GM12878 (cell line): ENCODE measurements around the gene PPL. TPM values are rescaled to one million over a fixed set of nuclear protein-coding genes. Genes with fewer than 3 reads are reported as not detected.

Experiments used
- ATAC-seq: fragments of 200-7000 bp; cut with Tn5 transposase; 3 replicates; pipeline ENCODE4 v1.9.1; 2020; ENCODE audit warnings: mild to moderate bottlenecking, moderate library complexity
- BruUV-seq: library from RNA; stranded (reverse); fragments of 400-500 nt; replicated peaks from 2 replicates; lab custom pipeline; 2021; lab: Mats Ljungman, UMichigan
- CTCF ChIA-PET: fragments of 300-600 bp; sonication (Branson Sonifier 250); formaldehyde crosslinking; extraction: SDS; loops from one replicate; lab custom pipeline; 2021; ENCODE audit warnings: inconsistent platforms; lab: Yijun Ruan, JAX
- POLR2A ChIA-PET: fragments of 350-600 bp; formaldehyde crosslinking; extraction: SDS; loops from one replicate; lab custom pipeline; 2021; ENCODE audit warnings: inconsistent platforms; lab: Charles Lee
- RAD21 ChIA-PET: fragments of 300-600 bp; sonication (Branson Sonifier 250); formaldehyde crosslinking; loops from one replicate; lab custom pipeline; 2023; ENCODE audit warnings: antibody characterized with exemption; ENCODE audit not compliant: unreplicated experiment; lab: Charles Lee
- SMC1A ChIA-PET: fragments of 300-600 bp; sonication (Branson Sonifier 250); formaldehyde crosslinking; loops from one replicate; lab custom pipeline; 2023; ENCODE audit not compliant: unreplicated experiment, uncharacterized antibody; lab: Charles Lee
- DNase-seq: peaks from one replicate; pipeline ENCODE4 v3.0.0-alpha.2; 2011; ENCODE audit warnings: low read depth, low spot score
- FAIRE-seq: peaks from 3 replicates; lab custom pipeline; 2011; peaks lifted over from hg19 to GRCh38; lab: Jason Lieb, UNC
- H2AFZ ChIP-seq: 2 replicates; pipeline ENCODE4 v1.6.0; 2011; ENCODE audit warnings: low read depth, low read length, control low read depth; ENCODE audit not compliant: control insufficient read depth
- H3K27ac ChIP-seq: 2 replicates; pipeline ENCODE4 v1.5.1; 2011; ENCODE audit warnings: control low read depth; ENCODE audit not compliant: control insufficient read depth, insufficient read depth
- H3K27me3 ChIP-seq, 2 experiments: replicated peaks in 1 of 2; 2 replicates each; pipeline versions ENCODE4 v1.6.0 to v1.6.1; 2011; ENCODE audit warnings: low read length in 1 of 2; ENCODE audit not compliant: control insufficient read depth in 2 of 2, insufficient read depth in 2 of 2
- H3K36me3 ChIP-seq, 2 experiments: 2 replicates each; pipeline ENCODE4 v1.5.1; 2011; ENCODE audit warnings: low read length in 1 of 2; ENCODE audit not compliant: control insufficient read depth in 2 of 2, insufficient read depth in 2 of 2
- H3K4me1 ChIP-seq: 2 replicates; pipeline ENCODE4 v1.6.1; 2011; ENCODE audit warnings: mild to moderate bottlenecking, low read length, moderate library complexity, mixed read lengths; ENCODE audit not compliant: control insufficient read depth, insufficient read depth
- H3K4me2 ChIP-seq: 2 replicates; pipeline ENCODE4 v1.6.0; 2011; ENCODE audit warnings: control low read depth; ENCODE audit not compliant: control insufficient read depth, insufficient read depth
- H3K4me3 ChIP-seq: fragments of 200-600 bp; sonication (generic); 2 replicates; pipeline ENCODE4 v1.5.1; 2016
- H3K79me2 ChIP-seq: 2 replicates; pipeline ENCODE4 v1.6.0; 2011; ENCODE audit warnings: low read length; ENCODE audit not compliant: control insufficient read depth, insufficient read depth
- H3K9ac ChIP-seq: 2 replicates; pipeline ENCODE4 v1.8.0; 2011; ENCODE audit warnings: low read length, control low read depth, mixed read lengths; ENCODE audit not compliant: control insufficient read depth, insufficient read depth
- H3K9me3 ChIP-seq: replicated peaks from 3 replicates; pipeline ENCODE4 v1.5.1; 2011; ENCODE audit warnings: mild to moderate bottlenecking, low read length; ENCODE audit not compliant: control insufficient read depth, insufficient read depth
- H4K20me1 ChIP-seq: 2 replicates; pipeline ENCODE4 v1.6.0; 2011; ENCODE audit not compliant: control insufficient read depth, insufficient read depth
- BACH1 ChIP-seq: fragments of 450-650 bp; IDR thresholded peaks from 2 replicates; pipeline ENCODE4 v1.6.1; 2017; ENCODE audit warnings: mild to moderate bottlenecking, borderline replicate concordance
- CUX1 ChIP-seq: IDR thresholded peaks from 2 replicates; pipeline ENCODE4 v1.6.1; 2012; ENCODE audit warnings: improper control_type of control experiment, low read depth, low read length; ENCODE audit not compliant: insufficient replicate concordance
- PML ChIP-seq: IDR thresholded peaks from 2 replicates; pipeline ENCODE4 v1.6.1; 2012; ENCODE audit warnings: low read length, inconsistent platforms
- REST ChIP-seq: IDR thresholded peaks from 2 replicates; pipeline ENCODE4 v1.6.1; 2012; ENCODE audit warnings: mild to moderate bottlenecking, low read depth, low read length
- RFX5 ChIP-seq: IDR thresholded peaks from 2 replicates; pipeline ENCODE4 v1.6.1; 2011; ENCODE audit warnings: low read depth, low read length, improper control_type of control experiment
- SMAD1 ChIP-seq: fragments of 450-650 bp; IDR thresholded peaks from 2 replicates; pipeline ENCODE4 v1.6.1; 2018; ENCODE audit warnings: mild to moderate bottlenecking, low read depth; ENCODE audit not compliant: partially characterized antibody
- ZNF274 ChIP-seq: IDR thresholded peaks from one replicate; pipeline ENCODE4 v1.8.0; 2011; ENCODE audit not compliant: insufficient read length, insufficient read depth
- WGBS: methylation state at CpG from one replicate; pipeline ENCODE4 v1.1.6; 2016; ENCODE audit warnings: low lambda C conversion rate; ENCODE audit not compliant: insufficient replicate concordance, insufficient coverage; ENCODE audit errors: missing lambda C conversion rate; 5-methylcytosine and 5-hydroxymethylcytosine counted together
- in situ Hi-C: fragments of 300-500 bp; cut with MboI; formaldehyde crosslinking; loops from 9 replicates; pipeline ENCODE4 v1.14.3; 2018; ENCODE audit warnings: mixed read lengths
- intact Hi-C: fragments of 100-400 bp; cut with micrococcal nuclease; formaldehyde crosslinking; loops from one replicate; pipeline ENCODE4 v1.14.2; 2022; ENCODE audit not compliant: unreplicated experiment
- polyA plus RNA-seq, 11 experiments: library from polyadenylated mRNA; depleted of rRNA in 4 of 11; unstranded in 6 of 11; stranded (reverse) in 5 of 11; fragments of >200 nt; fragmentation: Nextera tagmentation in 4 of 11; fragmentation: Illumina TruSeq in 1 of 11; extraction: Ambion mirVana in 4 of 11; extraction: Trizol in 1 of 11; gene quantifications; 1 replicate in 1 of 11; 2 replicates in 10 of 11; pipeline versions ENCODE4 v1.2.1 to v1.2.3, GENCODE V29; 2011 to 2016; ENCODE audit warnings: inconsistent platforms in 2 of 11, missing spikeins in 2 of 11, low read depth in 1 of 11
- total RNA-seq, 4 experiments: library from RNA; depleted of rRNA in 3 of 4; stranded (reverse); fragments of >200 nt in 3 of 4; fragmentation: Illumina TruSeq in 1 of 4; extraction: Trizol in 1 of 4; gene quantifications; 2 replicates each; pipeline versions ENCODE4 v1.2.1 to v1.2.3, GENCODE V29; 2013 to 2021
- TF ChIP-seq, protein P1 (sequence below): fragments of 450-650 bp; IDR thresholded peaks from 2 replicates; pipeline ENCODE4 v1.6.1; 2017; ENCODE audit warnings: mild to moderate bottlenecking, moderate library complexity

Gene PPL
- total and polyA plus RNA-seq, 10 of the 15 experiments (the other 5 are each of a cell fraction or from before 2014, with no cell fraction given): 0.03 to 0.47 (median 0.05) TPM; not detected in 2

GRCh38 chr16:4924593-4925292 lies 12.2 kb downstream of the PPL start:
- no TSS peak for BruUV-seq
- Histone ChIP-seq H3K27me3 (no peaks in the 10 kb centered on the region; a peak in 1 of 4 replicates), H2AFZ (no peak overlapping the region), H3K9ac (no peak overlapping the region), H3K4me3 (no peak overlapping the region), H3K4me2 (no peak overlapping the region), H3K36me3 (no peaks in the 10 kb centered on the region), H3K79me2 (no peaks in the 10 kb centered on the region), H4K20me1 (no peaks in the 10 kb centered on the region), H3K27ac (no peak overlapping the region), H3K9me3 (peaks cover 3% of the 10 kb centered on the region; the same call in 2 of the 3 replicates), H3K4me1 (no peaks in the 10 kb centered on the region)
- FAIRE-seq (no peak), DNase-seq (no peak), ATAC-seq (no peak)
- WGBS: 38% methylated on average over 12 of the region's 12 CpGs
- RAD21 ChIA-PET: no interaction called here
- intact Hi-C loops (no loop called here), in situ Hi-C loops (no loop called here)
- SMC1A ChIA-PET: no interaction called here
- POLR2A ChIA-PET: no interaction called here
- CTCF ChIA-PET: no interaction called here
- TF ChIP-seq REST: no peak
- TF ChIP-seq RFX5: no peak
- TF ChIP-seq CUX1: no peak
- TF ChIP-seq ZNF274: no peak
- TF ChIP-seq SMAD1: no peak
- TF ChIP-seq PML: no peak
- TF ChIP-seq BACH1: no peak
- TF ChIP-seq, protein P1, sequence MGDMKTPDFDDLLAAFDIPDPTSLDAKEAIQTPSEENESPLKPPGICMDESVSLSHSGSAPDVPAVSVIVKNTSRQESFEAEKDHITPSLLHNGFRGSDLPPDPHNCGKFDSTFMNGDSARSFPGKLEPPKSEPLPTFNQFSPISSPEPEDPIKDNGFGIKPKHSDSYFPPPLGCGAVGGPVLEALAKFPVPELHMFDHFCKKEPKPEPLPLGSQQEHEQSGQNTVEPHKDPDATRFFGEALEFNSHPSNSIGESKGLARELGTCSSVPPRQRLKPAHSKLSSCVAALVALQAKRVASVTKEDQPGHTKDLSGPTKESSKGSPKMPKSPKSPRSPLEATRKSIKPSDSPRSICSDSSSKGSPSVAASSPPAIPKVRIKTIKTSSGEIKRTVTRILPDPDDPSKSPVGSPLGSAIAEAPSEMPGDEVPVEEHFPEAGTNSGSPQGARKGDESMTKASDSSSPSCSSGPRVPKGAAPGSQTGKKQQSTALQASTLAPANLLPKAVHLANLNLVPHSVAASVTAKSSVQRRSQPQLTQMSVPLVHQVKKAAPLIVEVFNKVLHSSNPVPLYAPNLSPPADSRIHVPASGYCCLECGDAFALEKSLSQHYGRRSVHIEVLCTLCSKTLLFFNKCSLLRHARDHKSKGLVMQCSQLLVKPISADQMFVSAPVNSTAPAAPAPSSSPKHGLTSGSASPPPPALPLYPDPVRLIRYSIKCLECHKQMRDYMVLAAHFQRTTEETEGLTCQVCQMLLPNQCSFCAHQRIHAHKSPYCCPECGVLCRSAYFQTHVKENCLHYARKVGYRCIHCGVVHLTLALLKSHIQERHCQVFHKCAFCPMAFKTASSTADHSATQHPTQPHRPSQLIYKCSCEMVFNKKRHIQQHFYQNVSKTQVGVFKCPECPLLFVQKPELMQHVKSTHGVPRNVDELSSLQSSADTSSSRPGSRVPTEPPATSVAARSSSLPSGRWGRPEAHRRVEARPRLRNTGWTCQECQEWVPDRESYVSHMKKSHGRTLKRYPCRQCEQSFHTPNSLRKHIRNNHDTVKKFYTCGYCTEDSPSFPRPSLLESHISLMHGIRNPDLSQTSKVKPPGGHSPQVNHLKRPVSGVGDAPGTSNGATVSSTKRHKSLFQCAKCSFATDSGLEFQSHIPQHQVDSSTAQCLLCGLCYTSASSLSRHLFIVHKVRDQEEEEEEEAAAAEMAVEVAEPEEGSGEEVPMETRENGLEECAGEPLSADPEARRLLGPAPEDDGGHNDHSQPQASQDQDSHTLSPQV: no peak
